ENCODE data around the gene PDE4D.

DNA sequence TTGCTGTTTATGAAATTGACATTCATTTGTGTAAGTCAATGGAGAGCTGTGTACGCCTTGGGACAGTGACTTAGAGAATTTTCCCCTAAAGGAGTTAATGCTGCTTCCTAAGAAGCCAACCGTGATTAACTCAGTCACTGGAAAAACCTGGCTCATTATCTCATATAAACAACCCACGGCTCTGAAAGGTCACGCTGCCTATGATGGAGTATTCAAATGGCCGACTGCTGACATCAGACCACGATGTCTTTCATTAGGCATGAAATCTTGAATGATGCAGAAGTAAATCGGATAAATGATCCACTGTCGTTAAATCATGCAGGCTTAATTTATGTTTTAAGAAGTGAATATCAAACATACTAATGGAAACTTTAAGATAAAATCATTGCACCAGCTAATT lies 706.9 kb downstream of the PDE4D start:
- TF ChIP-seq, protein P1, sequence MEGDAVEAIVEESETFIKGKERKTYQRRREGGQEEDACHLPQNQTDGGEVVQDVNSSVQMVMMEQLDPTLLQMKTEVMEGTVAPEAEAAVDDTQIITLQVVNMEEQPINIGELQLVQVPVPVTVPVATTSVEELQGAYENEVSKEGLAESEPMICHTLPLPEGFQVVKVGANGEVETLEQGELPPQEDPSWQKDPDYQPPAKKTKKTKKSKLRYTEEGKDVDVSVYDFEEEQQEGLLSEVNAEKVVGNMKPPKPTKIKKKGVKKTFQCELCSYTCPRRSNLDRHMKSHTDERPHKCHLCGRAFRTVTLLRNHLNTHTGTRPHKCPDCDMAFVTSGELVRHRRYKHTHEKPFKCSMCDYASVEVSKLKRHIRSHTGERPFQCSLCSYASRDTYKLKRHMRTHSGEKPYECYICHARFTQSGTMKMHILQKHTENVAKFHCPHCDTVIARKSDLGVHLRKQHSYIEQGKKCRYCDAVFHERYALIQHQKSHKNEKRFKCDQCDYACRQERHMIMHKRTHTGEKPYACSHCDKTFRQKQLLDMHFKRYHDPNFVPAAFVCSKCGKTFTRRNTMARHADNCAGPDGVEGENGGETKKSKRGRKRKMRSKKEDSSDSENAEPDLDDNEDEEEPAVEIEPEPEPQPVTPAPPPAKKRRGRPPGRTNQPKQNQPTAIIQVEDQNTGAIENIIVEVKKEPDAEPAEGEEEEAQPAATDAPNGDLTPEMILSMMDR (IDR thresholded peaks at IDR 0.05) = no peak
- no peak for TF ChIP-seq POLR2A (IDR thresholded peaks at IDR 0.05)
